ENCODE results near the gene PLD3.

PLD3 gene

GRCh38 chr19:40363069-40363468 lies 14.6 kb downstream of the PLD3 start:
- TF ChIP-seq YY1 (IDR thresholded peaks at IDR 0.05; ENCODE audit: low read depth) = no peak
- TF ChIP-seq EGR1 (IDR thresholded peaks at IDR 0.05) = no peak
- TF ChIP-seq REST (IDR thresholded peaks at IDR 0.05; ENCODE audit: low read depth) = no peak
- no peak for TF ChIP-seq CEBPB (IDR thresholded peaks at IDR 0.05)
- TF ChIP-seq USF1 (IDR thresholded peaks at IDR 0.05) = no peak
- no peak for TF ChIP-seq FOXM1 (IDR thresholded peaks at IDR 0.05; ENCODE audit: borderline replicate concordance, low read depth)
- no peak for TF ChIP-seq TCF12 (IDR thresholded peaks at IDR 0.05; ENCODE audit: low read depth)
- TF ChIP-seq EP300 (IDR thresholded peaks at IDR 0.05; ENCODE audit: borderline replicate concordance) = no peak
- TF ChIP-seq ZBTB7A (IDR thresholded peaks at IDR 0.05; ENCODE audit: low read depth) = no peak
- TF ChIP-seq CREB1 (IDR thresholded peaks at IDR 0.05; ENCODE audit: low read depth) = no peak
- TF ChIP-seq MAX (IDR thresholded peaks at IDR 0.05) = no peak
- no peak for TF ChIP-seq NFIC (IDR thresholded peaks at IDR 0.05)
- no peak for TF ChIP-seq TAF1 (IDR thresholded peaks at IDR 0.05; ENCODE audit: low read depth)
- no peak for TF ChIP-seq RAD21 (IDR thresholded peaks at IDR 0.05; ENCODE audit: low read depth)
- no peak for TF ChIP-seq TEAD4 (IDR thresholded peaks at IDR 0.05)

- TF ChIP-seq EGR1 (IDR thresholded peaks at IDR 0.05) (no peak), FOXM1 (IDR thresholded peaks at IDR 0.05; ENCODE audit: borderline replicate concordance, low read depth) (no peak), CEBPB (IDR thresholded peaks at IDR 0.05) (no peak), CREB1 (IDR thresholded peaks at IDR 0.05; ENCODE audit: low read depth) (no peak), EP300 (IDR thresholded peaks at IDR 0.05; ENCODE audit: borderline replicate concordance) (no peak)
Observed at GRCh38 chr19:40365010-40365409, 16.5 kb downstream of the PLD3 start.

- TF ChIP-seq TAF1 (IDR thresholded peaks at IDR 0.05; ENCODE audit: low read depth) (peak; percentile 62), CEBPB (IDR thresholded peaks at IDR 0.05) (0 out of 2 replicates have a peak, but pooled peaks have one; percentile 28), NFIC (IDR thresholded peaks at IDR 0.05) (no peak)
Observed at GRCh38 chr19:40365613-40366401, 17.3 kb downstream of the PLD3 start.

- TF ChIP-seq TCF12 (IDR thresholded peaks at IDR 0.05; ENCODE audit: low read depth) (no peak), TEAD4 (IDR thresholded peaks at IDR 0.05) (no peak), REST (IDR thresholded peaks at IDR 0.05; ENCODE audit: low read depth) (no peak), ZBTB7A (IDR thresholded peaks at IDR 0.05; ENCODE audit: low read depth) (no peak), MAX (IDR thresholded peaks at IDR 0.05) (no peak), CREB1 (IDR thresholded peaks at IDR 0.05; ENCODE audit: low read depth) (no peak), EP300 (IDR thresholded peaks at IDR 0.05; ENCODE audit: borderline replicate concordance) (no peak), CEBPB (IDR thresholded peaks at IDR 0.05) (no peak), EGR1 (IDR thresholded peaks at IDR 0.05) (no peak), RAD21 (IDR thresholded peaks at IDR 0.05; ENCODE audit: low read depth) (no peak), NFIC (IDR thresholded peaks at IDR 0.05) (no peak), YY1 (IDR thresholded peaks at IDR 0.05; ENCODE audit: low read depth) (no peak), TAF1 (IDR thresholded peaks at IDR 0.05; ENCODE audit: low read depth) (no peak), FOXM1 (IDR thresholded peaks at IDR 0.05; ENCODE audit: borderline replicate concordance, low read depth) (no peak), USF1 (IDR thresholded peaks at IDR 0.05) (no peak)
Observed at GRCh38 chr19:40366697-40367561, 18.4 kb downstream of the PLD3 start.

Data from Ishikawa (cell line).